B cell (primary cell): ENCODE results near the gene SLC12A7. TPM values are rescaled to one million over a fixed set of nuclear protein-coding genes. Genes with fewer than 3 reads are reported as not detected.
"Not testable (repeated sequence)": the region's sequence is repeated elsewhere in the genome, so short reads cannot be mapped to it uniquely, and the experiment has no call there.

Experiments
- ATAC-seq: fragments of 200-7000 bp; cut with Tn5 transposase; one replicate; pipeline ENCODE4 v1.10.0; 2021; ENCODE audit warnings: low read depth, mild to moderate bottlenecking, moderate number of reproducible peaks, moderate library complexity
- CTCF ChIA-PET: fragments of 350-600 bp; sonication (Branson Sonifier 250); formaldehyde crosslinking; loops from one replicate; lab custom pipeline; 2021; ENCODE audit warnings: antibody characterized with exemption, inconsistent platforms; lab: Charles Lee
- POLR2A ChIA-PET: fragments of 350-600 bp; sonication (Branson Sonifier 250); formaldehyde crosslinking; loops from one replicate; lab custom pipeline; 2021; ENCODE audit warnings: antibody characterized with exemption; lab: Charles Lee
- DNase-seq: peaks from one replicate; pipeline ENCODE4 v3.0.0; 2013
- H2AFZ ChIP-seq: 2 replicates; pipeline ENCODE4 v1.6.1; 2012; ENCODE audit warnings: mild to moderate bottlenecking, low read depth, low read length; ENCODE audit not compliant: insufficient read depth, poor library complexity, severe bottlenecking
- H3K27ac ChIP-seq, 2 donors: 1 replicate in 1 of 2; 2 replicates in 1 of 2; pipeline ENCODE4 v1.5.1; 2012 to 2013; ENCODE audit warnings: low read length in 2 of 2, mild to moderate bottlenecking in 2 of 2, moderate library complexity in 1 of 2
- H3K27me3 ChIP-seq, 4 experiments: fragments of 200-600 bp in 1 of 4; sonication (generic) in 1 of 4; replicated peaks in 1 of 4; 1 replicate in 2 of 4; 2 replicates in 2 of 4; pipeline versions ENCODE4 v1.6.1 to v1.7.0; 2013 to 2016; ENCODE audit warnings: low read length in 3 of 4, mild to moderate bottlenecking in 2 of 4, mixed read lengths in 1 of 4, moderate library complexity in 1 of 4; ENCODE audit not compliant: insufficient read depth in 4 of 4, control insufficient read depth in 3 of 4; ENCODE audit errors: control extremely low read depth in 1 of 4
- H3K36me3 ChIP-seq, 2 experiments: replicated peaks in 1 of 2; 1 replicate in 1 of 2; 2 replicates in 1 of 2; pipeline versions ENCODE4 v1.6.1 to v1.7.1; 2013; ENCODE audit warnings: low read length in 1 of 2; ENCODE audit not compliant: insufficient read depth in 2 of 2, control insufficient read depth in 1 of 2; ENCODE audit errors: control extremely low read depth in 1 of 2, extremely low read depth in 1 of 2
- H3K4me1 ChIP-seq, 2 donors: fragments of 200-600 bp in 1 of 2; sonication (generic) in 1 of 2; 1 replicate in 1 of 2; 2 replicates in 1 of 2; pipeline versions ENCODE4 v1.5.1 to v1.6.1; 2013 to 2017; ENCODE audit warnings: low read length in 2 of 2; ENCODE audit not compliant: control insufficient read depth in 2 of 2, insufficient read depth in 2 of 2
- H3K4me2 ChIP-seq: replicated peaks from 2 replicates; pipeline ENCODE3; 2012; ENCODE audit warnings: mild to moderate bottlenecking, low read depth, low read length; ENCODE audit not compliant: poor library complexity, severe bottlenecking
- H3K4me3 ChIP-seq, 5 experiments: fragments of 200-600 bp in 1 of 5; sonication (generic) in 1 of 5; 1 replicate in 3 of 5; 2 replicates in 2 of 5; pipeline versions ENCODE4 v1.5.1 to v1.7.0; 2011 to 2016; ENCODE audit warnings: low read length in 4 of 5, mild to moderate bottlenecking in 4 of 5, low read depth in 2 of 5, control low read depth in 1 of 5, moderate library complexity in 1 of 5; ENCODE audit not compliant: insufficient read depth in 1 of 5; ENCODE audit errors: control extremely low read depth in 1 of 5, extremely low read depth in 1 of 5
- H3K79me2 ChIP-seq: fragments of 200-600 bp; sonication (generic); one replicate; pipeline ENCODE4 v1.6.0; 2016; ENCODE audit warnings: low read length; ENCODE audit not compliant: control insufficient read depth, insufficient read depth
- H3K9ac ChIP-seq: fragments of 200-600 bp; sonication (generic); 2 replicates; pipeline ENCODE4 v1.6.1; 2017; ENCODE audit warnings: mild to moderate bottlenecking, low read length, moderate library complexity
- H3K9me3 ChIP-seq, 3 donors: one replicate each; pipeline versions ENCODE4 v1.6.1 to v1.7.1; 2013; ENCODE audit warnings: low read length in 2 of 3; ENCODE audit not compliant: control insufficient read depth in 2 of 3, insufficient read depth in 1 of 3; ENCODE audit errors: control extremely low read depth in 1 of 3
- H4K20me1 ChIP-seq: 2 replicates; pipeline ENCODE4 v1.6.0; 2012; ENCODE audit warnings: mild to moderate bottlenecking, low read length; ENCODE audit not compliant: insufficient read depth, control insufficient read depth, poor library complexity, severe bottlenecking
- H3K27ac Mint-ChIP-seq: one replicate; pipeline ENCODE4 v1.8.0; 2021; ENCODE audit warnings: mixed read lengths
- H3K27me3 Mint-ChIP-seq: one replicate; pipeline ENCODE4 v1.8.0; 2021; ENCODE audit warnings: mixed read lengths
- H3K4me1 Mint-ChIP-seq: one replicate; pipeline ENCODE4 v1.8.0; 2021; ENCODE audit warnings: mixed read lengths
- H3K4me3 Mint-ChIP-seq: one replicate; pipeline ENCODE4 v1.8.0; 2021; ENCODE audit warnings: mixed read lengths
- H3K9me3 Mint-ChIP-seq: one replicate; pipeline ENCODE4 v1.8.0; 2022; ENCODE audit warnings: mixed read lengths; ENCODE audit not compliant: insufficient read depth
- EZH2 ChIP-seq: IDR thresholded peaks from 2 replicates; pipeline ENCODE4 v1.6.1; 2012; ENCODE audit warnings: borderline replicate concordance, low read depth, mild to moderate bottlenecking, moderate library complexity, low read length; ENCODE audit not compliant: insufficient read depth, poor library complexity, severe bottlenecking
- WGBS: methylation state at CpG from one replicate; pipeline ENCODE4 v1.1.5; 2013; ENCODE audit warnings: missing lambda C conversion rate; ENCODE audit not compliant: insufficient coverage; 5-methylcytosine and 5-hydroxymethylcytosine counted together
- intact Hi-C: fragments of 100-400 bp; cut with micrococcal nuclease; formaldehyde crosslinking; loops from one replicate; pipeline ENCODE4 v1.10.0; 2022
- polyA plus RNA-seq: library from polyadenylated mRNA; depleted of rRNA; stranded (reverse); fragments of >200 nt; gene quantifications from 2 replicates; pipeline ENCODE4 v1.2.3, GENCODE V29; 2012
- total RNA-seq, 2 donors: library from RNA; stranded (reverse); fragments of 120-200 nt in 1 of 2; gene quantifications; 1 replicate in 1 of 2; 2 replicates in 1 of 2; pipeline versions ENCODE4 v1.2.3 to v1.2.4, GENCODE V29; 2013 to 2022
- TF ChIP-seq, protein P1 (sequence below): fragments of 200-600 bp; IDR thresholded peaks from one replicate; pipeline ENCODE4 v1.8.0; 2022; ENCODE audit warnings: antibody characterized with exemption, mild to moderate bottlenecking

The SLC12A7 gene
- total and polyA plus RNA-seq, 2 donors (not counting 1 experiment from before 2014, with no cell fraction given): 25.5 to 34.4 TPM

DNA sequence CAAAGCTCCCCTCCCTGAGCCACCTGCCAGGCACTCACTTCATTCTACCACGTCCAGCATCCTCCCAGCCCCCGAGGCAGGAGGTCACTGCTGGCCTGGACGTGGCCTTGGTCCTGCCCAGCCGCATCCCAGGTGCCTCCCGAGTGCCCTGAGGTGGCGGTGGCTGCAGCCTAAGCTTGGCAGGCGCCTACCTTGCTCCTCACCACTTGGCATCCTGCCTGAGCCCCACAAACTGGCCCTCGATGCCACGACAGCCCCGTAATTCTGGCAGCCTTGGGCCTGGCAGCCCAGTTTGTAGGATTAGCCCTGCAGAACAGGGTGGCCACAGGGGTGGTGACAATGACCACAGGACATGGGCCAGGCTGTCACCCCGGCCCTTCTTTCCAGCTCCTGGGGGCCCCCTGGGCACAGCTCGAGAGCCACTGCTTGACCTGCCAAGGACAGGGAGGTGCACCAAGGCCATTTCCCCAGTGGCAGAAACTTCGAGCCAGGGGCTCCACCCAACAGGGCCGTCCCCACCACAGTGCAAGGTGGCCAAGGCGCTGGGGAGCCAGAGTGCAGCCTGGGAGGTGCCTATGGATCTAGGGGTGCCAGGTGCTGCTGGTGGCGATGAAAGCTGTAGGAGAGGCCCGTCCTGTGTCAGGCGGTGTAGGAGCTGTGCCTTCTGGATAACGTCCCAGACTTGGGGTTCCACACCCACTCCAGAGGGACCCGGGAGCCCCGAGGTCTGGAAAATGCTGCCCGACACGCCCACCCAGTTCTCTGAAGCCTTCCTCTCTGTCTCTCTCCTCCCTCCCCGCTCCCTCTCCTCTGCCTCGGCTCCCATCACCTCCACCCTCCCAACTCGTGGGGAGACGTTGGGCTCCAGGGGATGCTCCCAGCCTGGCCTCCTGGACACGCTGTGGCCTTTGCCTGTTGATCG, 84.9 kb downstream of the SLC12A7 start:
- H3K9me3 ChIP-seq: peaks cover 0 to 2% (median 0%) of the 10 kb centered on the region in 3 donors
- H3K4me3 ChIP-seq: no peak overlapping the region
- Mint-ChIP-seq H3K9me3 (no peaks in the 10 kb centered on the region), H3K4me3 (no peak overlapping the region), H3K27me3 (peaks cover 6% of the 10 kb centered on the region), H3K27ac (no peak overlapping the region), H3K4me1 (no peaks in the 10 kb centered on the region)
- no peak overlapping the region for H3K27ac ChIP-seq
- H3K79me2 ChIP-seq: no peaks in the 10 kb centered on the region
- H3K9ac ChIP-seq: no peak overlapping the region
- CTCF ChIA-PET: no interaction called here
- H3K36me3 ChIP-seq: no peaks in the 10 kb centered on the region
- no peaks in the 10 kb centered on the region for H3K4me1 ChIP-seq
- no peak overlapping the region for H3K4me2 ChIP-seq
- intact Hi-C loops: no loop called here
- no peak for DNase-seq
- 87% methylated on average over 29 of the region's 29 CpGs for WGBS
- H4K20me1 ChIP-seq: no peaks in the 10 kb centered on the region
- no peak for ATAC-seq
- H2AFZ ChIP-seq: no peak overlapping the region
- H3K27me3 ChIP-seq: peaks cover 0 to 15% (median under 1%) of the 10 kb centered on the region in 4 experiments
- POLR2A ChIA-PET: no interaction called here
- TF ChIP-seq EZH2: no peak
- TF ChIP-seq, protein P1, sequence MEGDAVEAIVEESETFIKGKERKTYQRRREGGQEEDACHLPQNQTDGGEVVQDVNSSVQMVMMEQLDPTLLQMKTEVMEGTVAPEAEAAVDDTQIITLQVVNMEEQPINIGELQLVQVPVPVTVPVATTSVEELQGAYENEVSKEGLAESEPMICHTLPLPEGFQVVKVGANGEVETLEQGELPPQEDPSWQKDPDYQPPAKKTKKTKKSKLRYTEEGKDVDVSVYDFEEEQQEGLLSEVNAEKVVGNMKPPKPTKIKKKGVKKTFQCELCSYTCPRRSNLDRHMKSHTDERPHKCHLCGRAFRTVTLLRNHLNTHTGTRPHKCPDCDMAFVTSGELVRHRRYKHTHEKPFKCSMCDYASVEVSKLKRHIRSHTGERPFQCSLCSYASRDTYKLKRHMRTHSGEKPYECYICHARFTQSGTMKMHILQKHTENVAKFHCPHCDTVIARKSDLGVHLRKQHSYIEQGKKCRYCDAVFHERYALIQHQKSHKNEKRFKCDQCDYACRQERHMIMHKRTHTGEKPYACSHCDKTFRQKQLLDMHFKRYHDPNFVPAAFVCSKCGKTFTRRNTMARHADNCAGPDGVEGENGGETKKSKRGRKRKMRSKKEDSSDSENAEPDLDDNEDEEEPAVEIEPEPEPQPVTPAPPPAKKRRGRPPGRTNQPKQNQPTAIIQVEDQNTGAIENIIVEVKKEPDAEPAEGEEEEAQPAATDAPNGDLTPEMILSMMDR: no peak

DNA sequence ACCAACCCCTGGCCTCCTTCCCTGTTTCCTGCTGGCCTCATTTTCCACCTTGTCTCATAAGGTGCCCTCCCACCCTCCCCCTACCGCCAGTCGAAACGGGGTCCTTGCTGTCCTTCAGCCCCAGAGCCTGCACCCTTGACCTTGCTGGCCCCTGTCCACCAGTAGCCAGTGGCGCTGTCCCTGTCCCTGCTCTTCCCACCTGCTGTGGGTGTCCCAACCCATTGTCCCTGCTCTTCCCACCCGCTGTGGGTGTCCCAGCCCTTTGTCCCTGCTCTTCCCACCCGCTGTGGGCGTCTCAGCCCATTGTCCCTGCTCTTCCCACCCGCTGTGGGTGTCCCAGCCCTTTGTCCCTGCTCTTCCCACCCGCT, 89.9 kb downstream of the SLC12A7 start:
- 100% methylated on average over 2 of the region's 9 CpGs for WGBS
- ATAC-seq, H3K9ac ChIP-seq, H3K4me2 ChIP-seq, intact Hi-C loops, CTCF ChIA-PET, H3K4me1 ChIP-seq, H3K36me3 ChIP-seq, H3K9me3 ChIP-seq, H3K79me2 ChIP-seq, H4K20me1 ChIP-seq, H3K27ac ChIP-seq, H3K27me3 ChIP-seq, H3K4me1 Mint-ChIP-seq, H3K27me3 Mint-ChIP-seq, H2AFZ ChIP-seq, POLR2A ChIA-PET, H3K9me3 Mint-ChIP-seq, H3K27ac Mint-ChIP-seq, H3K4me3 Mint-ChIP-seq, DNase-seq, H3K4me3 ChIP-seq: not testable (repeated sequence)
